Panc1 (cell line): ENCODE measurements around the gene GPR107. TPM values are rescaled to one million over a fixed set of nuclear protein-coding genes. Genes with fewer than 3 reads are reported as not detected.

ENCODE experiments used
- ATAC-seq: fragments of 200-7000 bp; cut with Tn5 transposase; 2 replicates; pipeline ENCODE4 v1.9.1; 2020; ENCODE audit warnings: mild to moderate bottlenecking, moderate library complexity
- BruUV-seq: library from RNA; stranded (reverse); fragments of 400-500 nt; replicated peaks from 2 replicates; lab custom pipeline; 2021; lab: Mats Ljungman, UMichigan
- CTCF ChIA-PET: fragments of 300-600 bp; sonication (Branson Sonifier 250); formaldehyde crosslinking; loops from one replicate; lab custom pipeline; 2022; ENCODE audit warnings: antibody characterized with exemption; lab: Charles Lee
- POLR2A ChIA-PET: fragments of 300-600 bp; sonication (Branson Sonifier 250); formaldehyde crosslinking; loops from one replicate; lab custom pipeline; 2022; ENCODE audit warnings: antibody characterized with exemption; lab: Charles Lee
- DNase-seq: peaks from one replicate; pipeline ENCODE4 v3.0.0-alpha.2; 2010; ENCODE audit warnings: low read depth, low spot score
- H3K27ac ChIP-seq: 2 replicates; pipeline ENCODE4 v1.5.1; 2011; ENCODE audit warnings: mild to moderate bottlenecking, low read length, inconsistent platforms
- H3K27me3 ChIP-seq: fragments of 200-500 bp; sonication (Bioruptor generic); 2 replicates; pipeline ENCODE4 v1.6.0; 2014; ENCODE audit warnings: low read length, inconsistent platforms; ENCODE audit not compliant: control insufficient read depth, insufficient read depth
- H3K36me3 ChIP-seq: fragments of 200-500 bp; sonication (Bioruptor generic); 2 replicates; pipeline ENCODE4 v1.5.1; 2014; ENCODE audit warnings: inconsistent platforms, mild to moderate bottlenecking, low read length, moderate library complexity; ENCODE audit not compliant: control insufficient read depth, insufficient read depth
- H3K4me1 ChIP-seq: 2 replicates; pipeline ENCODE4 v1.5.1; 2011; ENCODE audit warnings: inconsistent platforms, mild to moderate bottlenecking, low read length, moderate library complexity; ENCODE audit not compliant: control insufficient read depth, insufficient read depth
- H3K4me3 ChIP-seq, 2 experiments: 2 replicates each; pipeline ENCODE4 v1.5.1; 2011 to 2012; ENCODE audit warnings: low read depth in 2 of 2, low read length in 2 of 2, mild to moderate bottlenecking in 2 of 2, inconsistent platforms in 1 of 2, moderate library complexity in 1 of 2
- H3K9me3 ChIP-seq: fragments of 200-500 bp; sonication (Bioruptor generic); 2 replicates; pipeline ENCODE4 v1.5.1; 2014; ENCODE audit warnings: low read depth, mild to moderate bottlenecking, inconsistent platforms, low read length, moderate library complexity; ENCODE audit not compliant: control insufficient read depth, insufficient read depth
- CTCF ChIP-seq: fragments of 450-650 bp; IDR thresholded peaks from 2 replicates; pipeline ENCODE4 v1.5.1; 2017; ENCODE audit warnings: mild to moderate bottlenecking
- POLR2AphosphoS5 ChIP-seq: IDR thresholded peaks from 2 replicates; pipeline ENCODE4 v1.6.1; 2012; ENCODE audit warnings: mild to moderate bottlenecking, low read depth, low read length, moderate library complexity
- REST ChIP-seq, 2 experiments: IDR thresholded peaks; 2 replicates each; pipeline ENCODE4 v1.6.1; 2011 to 2012; ENCODE audit warnings: low read depth in 2 of 2, control low read depth in 1 of 2, low read length in 1 of 2, mild to moderate bottlenecking in 1 of 2, moderate library complexity in 1 of 2; ENCODE audit not compliant: insufficient read depth in 1 of 2
- SIN3A ChIP-seq: IDR thresholded peaks from 2 replicates; pipeline ENCODE4 v1.6.1; 2012; ENCODE audit warnings: low read depth, mild to moderate bottlenecking, low read length, moderate library complexity, borderline replicate concordance; ENCODE audit not compliant: insufficient read depth
- TCF7L2 ChIP-seq: IDR thresholded peaks from 2 replicates; pipeline ENCODE4 v1.6.1; 2011; ENCODE audit warnings: mild to moderate bottlenecking, low read depth, low read length, inconsistent platforms
- in situ Hi-C: cut with HindIII; loops from 2 replicates; pipeline ENCODE4 v1.10.0; 2016; ENCODE audit warnings: low sequenced_read_pairs, low pct_unique_long_range_greater_than_20kb
- intact Hi-C: fragments of 100-400 bp; cut with micrococcal nuclease; formaldehyde crosslinking; loops from one replicate; pipeline ENCODE4 v1.10.0; 2022; ENCODE audit not compliant: unreplicated experiment
- total RNA-seq: library from RNA; stranded (reverse); gene quantifications from one replicate; pipeline ENCODE4 v1.2.1, GENCODE V29; 2021; ENCODE audit not compliant: unreplicated experiment

The GPR107 gene
- total RNA-seq, 1 experiment from 2014 or later: 43.0 TPM

- CTCF ChIA-PET: no interaction called here
- no TSS peak for BruUV-seq
- Histone ChIP-seq H3K9me3 (no peaks in the 10 kb centered on the region), H3K36me3 (no peaks in the 10 kb centered on the region), H3K27ac (no peak overlapping the region), H3K27me3 (no peaks in the 10 kb centered on the region), H3K4me3 (no peak overlapping the region), H3K4me1 (no peaks in the 10 kb centered on the region)
- no peak for TF ChIP-seq CTCF
- no peak for TF ChIP-seq TCF7L2
- no peak for TF ChIP-seq POLR2AphosphoS5
- TF ChIP-seq REST (IDR thresholded peaks at IDR 0.05; ENCODE audit: insufficient read depth in 1 of 2, low read depth in 2 of 2, low read length in 1 of 2): no peak
- TF ChIP-seq SIN3A: no peak
- DNase-seq: no peak
- in situ Hi-C loops: no loop called here
- intact Hi-C loops: no loop called here
- POLR2A ChIA-PET: no interaction called here
- ATAC-seq: no peak
Measured at GRCh38 chr9:130101915-130102314, 48.2 kb downstream of the GPR107 start.

- Histone ChIP-seq H3K27ac (no peak overlapping the region), H3K27me3 (no peaks in the 10 kb centered on the region), H3K4me3 (no peak overlapping the region), H3K36me3 (peaks cover 2% of the 10 kb centered on the region; the same call in 1 of the 2 replicates), H3K9me3 (no peaks in the 10 kb centered on the region), H3K4me1 (no peaks in the 10 kb centered on the region)
- no TSS peak for BruUV-seq
- ATAC-seq (no peak), DNase-seq (no peak)
- intact Hi-C loops: loop anchor here (5.0 kb wide), 2 partner anchors 138 to 238 kb away; no protein-coding TSS in a partner anchor
- ChIA-PET POLR2A (no interaction called here), CTCF (no interaction called here)
- in situ Hi-C loops: no loop called here
- no peak for TF ChIP-seq TCF7L2
- no peak for TF ChIP-seq SIN3A
- no peak for TF ChIP-seq REST (IDR thresholded peaks at IDR 0.05; ENCODE audit: insufficient read depth in 1 of 2, low read depth in 2 of 2, low read length in 1 of 2)
- no peak for TF ChIP-seq CTCF
- no peak for TF ChIP-seq POLR2AphosphoS5
Measured at GRCh38 chr9:130104491-130105193, 50.9 kb downstream of the GPR107 start.
